GM12878 (cell line): ENCODE data around the gene SERTAD2.

Experiments
- NR2F1 ChIP-seq: fragments of 450-650 bp; conservative IDR thresholded peaks from 2 replicates; pipeline ENCODE4 v1.6.1; 2017; ENCODE audit warnings: mild to moderate bottlenecking
- RAD21 ChIP-seq: IDR thresholded peaks from 2 replicates; pipeline ENCODE4 v1.6.1; 2011; ENCODE audit warnings: mild to moderate bottlenecking, low read depth, low read length, moderate library complexity; ENCODE audit not compliant: insufficient read depth
- TF ChIP-seq, protein P1 (sequence below): IDR thresholded peaks from 2 replicates; pipeline ENCODE4 v1.6.1; 2012; ENCODE audit warnings: low read depth, low read length, improper control_type of control experiment

- no peak for TF ChIP-seq RAD21
- TF ChIP-seq NR2F1 = no peak
- TF ChIP-seq, protein P1, sequence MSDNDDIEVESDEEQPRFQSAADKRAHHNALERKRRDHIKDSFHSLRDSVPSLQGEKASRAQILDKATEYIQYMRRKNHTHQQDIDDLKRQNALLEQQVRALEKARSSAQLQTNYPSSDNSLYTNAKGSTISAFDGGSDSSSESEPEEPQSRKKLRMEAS = no peak
Observed at GRCh38 chr2:64629329-64629781, 24.4 kb downstream of the SERTAD2 start.
